Effector CD4-positive, alpha-beta T cell (primary cell): ENCODE measurements around the gene SLC7A1.

Experiments used
- DNase-seq: peaks from one replicate; pipeline ENCODE4 v3.0.0-alpha.2; 2020

Gene SLC7A1

GRCh38 chr13:29582171-29582570 is 13.3 kb downstream of the SLC7A1 start:
- DNase-seq = no peak

- DNase-seq = no peak
Measured at GRCh38 chr13:29581666-29582065, 13.8 kb downstream of the SLC7A1 start.

GRCh38 chr13:29579094-29579493 is 16.4 kb downstream of the SLC7A1 start:
- DNase-seq = no peak

GRCh38 chr13:29578300-29579085 is 17.0 kb downstream of the SLC7A1 start:
- no peak for DNase-seq

GRCh38 chr13:29577136-29578051 is 18.1 kb downstream of the SLC7A1 start:
- no peak for DNase-seq

GRCh38 chr13:29576581-29576980 is 18.9 kb downstream of the SLC7A1 start:
- no peak for DNase-seq

GRCh38 chr13:29575098-29575497 is 20.4 kb downstream of the SLC7A1 start:
- DNase-seq = no peak

- no peak for DNase-seq
Measured at GRCh38 chr13:29573190-29573589, 22.3 kb downstream of the SLC7A1 start.

- no peak for DNase-seq
Measured at GRCh38 chr13:29572575-29572974, 22.9 kb downstream of the SLC7A1 start.

- no peak for DNase-seq
Measured at GRCh38 chr13:29571876-29572570, 23.5 kb downstream of the SLC7A1 start.

- no peak for DNase-seq
Measured at GRCh38 chr13:29570051-29570654, 25.3 kb downstream of the SLC7A1 start.

- DNase-seq = no peak
Measured at GRCh38 chr13:29569253-29570050, 26.0 kb downstream of the SLC7A1 start.

- no peak for DNase-seq
Measured at GRCh38 chr13:29568731-29569130, 26.8 kb downstream of the SLC7A1 start.

- DNase-seq = no peak
Measured at GRCh38 chr13:29567411-29567810, 28.1 kb downstream of the SLC7A1 start.

- DNase-seq = no peak
Measured at GRCh38 chr13:29566206-29566605, 29.3 kb downstream of the SLC7A1 start.

- DNase-seq = no peak
Measured at GRCh38 chr13:29564818-29565217, 30.7 kb downstream of the SLC7A1 start.

- no peak for DNase-seq
Measured at GRCh38 chr13:29564373-29564772, 31.1 kb downstream of the SLC7A1 start.

- DNase-seq = no peak
Measured at GRCh38 chr13:29563941-29564340, 31.5 kb downstream of the SLC7A1 start.

- DNase-seq = no peak
Measured at GRCh38 chr13:29562786-29563438, 32.6 kb downstream of the SLC7A1 start.

- DNase-seq = no peak
Measured at GRCh38 chr13:29561918-29562317, 33.6 kb downstream of the SLC7A1 start.

- DNase-seq = no peak
Measured at GRCh38 chr13:29556742-29557141, 38.7 kb downstream of the SLC7A1 start.
